ENCODE results near the gene MACROH2A2. TPM values are rescaled to one million over a fixed set of nuclear protein-coding genes. Genes with fewer than 3 reads are reported as not detected.

Gene MACROH2A2
- total RNA-seq, 1 experiment from 2014 or later = 3.0 TPM

DNA sequence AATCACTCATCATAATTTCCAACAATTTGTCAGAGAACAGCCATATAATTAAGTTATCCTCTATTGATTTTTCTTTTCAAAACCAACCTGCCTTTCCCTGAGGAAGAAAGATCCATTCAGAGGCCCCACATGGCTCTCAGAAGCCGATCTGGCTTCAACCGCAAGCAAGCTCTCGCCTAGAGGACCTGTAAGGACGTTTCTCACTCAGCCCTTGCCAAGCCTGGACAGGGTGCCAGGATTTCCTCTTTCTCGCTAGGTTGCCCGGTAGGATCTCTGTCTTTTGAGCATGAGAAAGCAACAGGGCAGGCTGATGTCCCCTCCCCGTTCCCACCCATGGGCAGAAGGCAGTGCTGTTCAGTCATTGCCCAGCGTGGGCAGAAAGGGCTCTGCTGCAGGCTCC, 67.0 kb downstream of the MACROH2A2 start:
- in situ Hi-C loops (cut with HindIII; ENCODE audit: low pct_unique_long_range_greater_than_20kb, low sequenced_read_pairs) = no loop called here
- Histone ChIP-seq H3K9me3 (ENCODE audit: control insufficient read depth, insufficient read depth, low read depth, low read length) (no peaks in the 10 kb centered on the region), H3K4me3 (ENCODE audit: low read depth in 2 of 2, low read length in 2 of 2) (no peak overlapping the region), H3K27ac (ENCODE audit: low read length) (no peak overlapping the region), H3K4me1 (ENCODE audit: control insufficient read depth, insufficient read depth, low read length) (no peaks in the 10 kb centered on the region), H3K36me3 (ENCODE audit: control insufficient read depth, insufficient read depth, low read length) (no peaks in the 10 kb centered on the region), H3K27me3 (ENCODE audit: control insufficient read depth, insufficient read depth, low read length) (no peaks in the 10 kb centered on the region)
- ChIA-PET POLR2A (no interaction called here), CTCF (no interaction called here)
- DNase-seq (ENCODE audit: low read depth, low spot score) = no peak
- ATAC-seq = no peak
- BruUV-seq (replicated peaks) = no TSS peak
- TF ChIP-seq POLR2AphosphoS5 (IDR thresholded peaks at IDR 0.05; ENCODE audit: low read depth, low read length) = no peak
- intact Hi-C loops (cut with micrococcal nuclease; ENCODE audit: unreplicated experiment) = no loop called here

DNA sequence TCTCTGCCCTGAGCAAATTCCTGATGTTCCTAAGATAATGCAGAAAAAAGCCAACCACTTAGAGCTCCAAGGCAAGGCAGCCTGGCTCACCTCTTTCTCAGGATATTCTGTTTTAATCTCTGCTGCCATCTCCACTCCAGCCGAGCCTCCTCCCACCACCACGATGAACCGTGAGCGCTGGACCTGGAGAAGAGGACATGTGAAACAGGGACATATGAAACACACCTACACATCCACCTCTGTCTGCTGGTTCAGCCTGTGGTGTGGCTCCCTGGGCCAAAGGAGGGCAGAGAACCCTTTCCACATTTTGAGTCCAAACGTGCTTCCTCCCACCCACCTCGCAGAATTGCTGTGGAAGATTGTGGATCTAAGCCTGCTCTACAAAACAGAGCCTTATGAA, 67.8 kb downstream of the MACROH2A2 start:
- intact Hi-C loops (cut with micrococcal nuclease; ENCODE audit: unreplicated experiment) (no loop called here), in situ Hi-C loops (cut with HindIII; ENCODE audit: low pct_unique_long_range_greater_than_20kb, low sequenced_read_pairs) (no loop called here)
- no peaks in the 10 kb centered on the region for H3K27me3 ChIP-seq (ENCODE audit: control insufficient read depth, insufficient read depth, low read length)
- no peak overlapping the region for H3K4me3 ChIP-seq (ENCODE audit: low read depth in 2 of 2, low read length in 2 of 2)
- CTCF ChIA-PET = interaction anchor here (0.6 to 0.7 kb wide), 2 partner anchors 9 to 254 kb away, joined by 5 to 15 read pairs; no protein-coding TSS in a partner anchor
- H3K9me3 ChIP-seq (ENCODE audit: control insufficient read depth, insufficient read depth, low read depth, low read length) = no peaks in the 10 kb centered on the region
- BruUV-seq (replicated peaks) = no TSS peak
- H3K27ac ChIP-seq (ENCODE audit: low read length) = no peak overlapping the region
- H3K36me3 ChIP-seq (ENCODE audit: control insufficient read depth, insufficient read depth, low read length) = no peaks in the 10 kb centered on the region
- TF ChIP-seq, protein P1, sequence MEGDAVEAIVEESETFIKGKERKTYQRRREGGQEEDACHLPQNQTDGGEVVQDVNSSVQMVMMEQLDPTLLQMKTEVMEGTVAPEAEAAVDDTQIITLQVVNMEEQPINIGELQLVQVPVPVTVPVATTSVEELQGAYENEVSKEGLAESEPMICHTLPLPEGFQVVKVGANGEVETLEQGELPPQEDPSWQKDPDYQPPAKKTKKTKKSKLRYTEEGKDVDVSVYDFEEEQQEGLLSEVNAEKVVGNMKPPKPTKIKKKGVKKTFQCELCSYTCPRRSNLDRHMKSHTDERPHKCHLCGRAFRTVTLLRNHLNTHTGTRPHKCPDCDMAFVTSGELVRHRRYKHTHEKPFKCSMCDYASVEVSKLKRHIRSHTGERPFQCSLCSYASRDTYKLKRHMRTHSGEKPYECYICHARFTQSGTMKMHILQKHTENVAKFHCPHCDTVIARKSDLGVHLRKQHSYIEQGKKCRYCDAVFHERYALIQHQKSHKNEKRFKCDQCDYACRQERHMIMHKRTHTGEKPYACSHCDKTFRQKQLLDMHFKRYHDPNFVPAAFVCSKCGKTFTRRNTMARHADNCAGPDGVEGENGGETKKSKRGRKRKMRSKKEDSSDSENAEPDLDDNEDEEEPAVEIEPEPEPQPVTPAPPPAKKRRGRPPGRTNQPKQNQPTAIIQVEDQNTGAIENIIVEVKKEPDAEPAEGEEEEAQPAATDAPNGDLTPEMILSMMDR (IDR thresholded peaks at IDR 0.05) = no peak
- TF ChIP-seq POLR2AphosphoS5 (IDR thresholded peaks at IDR 0.05; ENCODE audit: low read depth, low read length) (no peak), TCF7L2 (IDR thresholded peaks at IDR 0.05; ENCODE audit: low read depth, low read length) (no peak), SIN3A (IDR thresholded peaks at IDR 0.05; ENCODE audit: borderline replicate concordance, insufficient read depth, low read depth, low read length) (no peak)
- TF ChIP-seq, protein P2, sequence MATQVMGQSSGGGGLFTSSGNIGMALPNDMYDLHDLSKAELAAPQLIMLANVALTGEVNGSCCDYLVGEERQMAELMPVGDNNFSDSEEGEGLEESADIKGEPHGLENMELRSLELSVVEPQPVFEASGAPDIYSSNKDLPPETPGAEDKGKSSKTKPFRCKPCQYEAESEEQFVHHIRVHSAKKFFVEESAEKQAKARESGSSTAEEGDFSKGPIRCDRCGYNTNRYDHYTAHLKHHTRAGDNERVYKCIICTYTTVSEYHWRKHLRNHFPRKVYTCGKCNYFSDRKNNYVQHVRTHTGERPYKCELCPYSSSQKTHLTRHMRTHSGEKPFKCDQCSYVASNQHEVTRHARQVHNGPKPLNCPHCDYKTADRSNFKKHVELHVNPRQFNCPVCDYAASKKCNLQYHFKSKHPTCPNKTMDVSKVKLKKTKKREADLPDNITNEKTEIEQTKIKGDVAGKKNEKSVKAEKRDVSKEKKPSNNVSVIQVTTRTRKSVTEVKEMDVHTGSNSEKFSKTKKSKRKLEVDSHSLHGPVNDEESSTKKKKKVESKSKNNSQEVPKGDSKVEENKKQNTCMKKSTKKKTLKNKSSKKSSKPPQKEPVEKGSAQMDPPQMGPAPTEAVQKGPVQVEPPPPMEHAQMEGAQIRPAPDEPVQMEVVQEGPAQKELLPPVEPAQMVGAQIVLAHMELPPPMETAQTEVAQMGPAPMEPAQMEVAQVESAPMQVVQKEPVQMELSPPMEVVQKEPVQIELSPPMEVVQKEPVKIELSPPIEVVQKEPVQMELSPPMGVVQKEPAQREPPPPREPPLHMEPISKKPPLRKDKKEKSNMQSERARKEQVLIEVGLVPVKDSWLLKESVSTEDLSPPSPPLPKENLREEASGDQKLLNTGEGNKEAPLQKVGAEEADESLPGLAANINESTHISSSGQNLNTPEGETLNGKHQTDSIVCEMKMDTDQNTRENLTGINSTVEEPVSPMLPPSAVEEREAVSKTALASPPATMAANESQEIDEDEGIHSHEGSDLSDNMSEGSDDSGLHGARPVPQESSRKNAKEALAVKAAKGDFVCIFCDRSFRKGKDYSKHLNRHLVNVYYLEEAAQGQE (IDR thresholded peaks at IDR 0.05; ENCODE audit: insufficient read depth in 1 of 2, low read depth in 2 of 2, low read length in 1 of 2) = no peak
- ATAC-seq = no peak
- no peaks in the 10 kb centered on the region for H3K4me1 ChIP-seq (ENCODE audit: control insufficient read depth, insufficient read depth, low read length)
- POLR2A ChIA-PET = no interaction called here
- no peak for DNase-seq (ENCODE audit: low read depth, low spot score)

DNA sequence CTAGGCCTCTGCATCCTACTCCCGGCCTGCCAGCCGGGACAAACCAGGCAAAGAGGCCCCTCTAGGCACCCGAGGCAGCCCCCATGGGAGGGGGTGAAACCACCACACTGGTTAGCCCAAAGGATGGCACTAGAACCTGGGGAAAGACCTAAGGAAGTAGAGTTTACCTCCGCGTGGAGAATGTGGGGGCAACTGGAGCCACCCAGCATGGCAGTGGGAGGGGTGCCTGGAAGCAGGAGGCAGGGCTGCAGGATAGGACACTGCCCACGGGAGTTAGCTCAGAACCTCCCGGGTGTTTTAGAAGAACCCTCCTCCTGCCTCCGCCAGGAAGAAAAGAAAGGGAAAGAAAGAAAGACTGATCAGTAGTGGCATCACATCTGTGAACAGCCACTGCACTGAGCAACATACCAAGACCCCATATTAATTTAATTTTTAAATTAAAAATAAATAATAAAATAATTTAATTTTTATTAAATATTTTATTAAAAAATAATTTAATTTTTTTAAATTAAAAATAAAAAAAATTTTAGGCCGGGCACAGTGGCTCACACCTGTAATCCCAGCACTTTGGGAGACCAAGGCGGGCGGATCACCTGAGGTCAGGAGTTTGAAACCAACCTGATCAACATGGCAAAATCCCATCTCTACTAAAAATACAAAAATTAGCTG, 68.8 kb downstream of the MACROH2A2 start:
- Histone ChIP-seq H3K36me3 (ENCODE audit: control insufficient read depth, insufficient read depth, low read length) (no peaks in the 10 kb centered on the region), H3K4me3 (ENCODE audit: low read depth in 2 of 2, low read length in 2 of 2) (no peak overlapping the region), H3K27ac (ENCODE audit: low read length) (no peak overlapping the region), H3K4me1 (ENCODE audit: control insufficient read depth, insufficient read depth, low read length) (no peaks in the 10 kb centered on the region), H3K9me3 (ENCODE audit: control insufficient read depth, insufficient read depth, low read depth, low read length) (no peaks in the 10 kb centered on the region), H3K27me3 (ENCODE audit: control insufficient read depth, insufficient read depth, low read length) (no peaks in the 10 kb centered on the region)
- DNase-seq (ENCODE audit: low read depth, low spot score) (no peak), ATAC-seq (no peak)
- TF ChIP-seq TCF7L2 (IDR thresholded peaks at IDR 0.05; ENCODE audit: low read depth, low read length) (no peak), POLR2AphosphoS5 (IDR thresholded peaks at IDR 0.05; ENCODE audit: low read depth, low read length) (no peak), SIN3A (IDR thresholded peaks at IDR 0.05; ENCODE audit: borderline replicate concordance, insufficient read depth, low read depth, low read length) (no peak)
- TF ChIP-seq, protein P1 (IDR thresholded peaks at IDR 0.05) = no peak
- TF ChIP-seq, protein P2 (IDR thresholded peaks at IDR 0.05; ENCODE audit: insufficient read depth in 1 of 2, low read depth in 2 of 2, low read length in 1 of 2) = no peak
- ChIA-PET POLR2A (interaction anchor here (0.6 kb wide), 1 partner anchor 137 kb away, joined by 8 read pairs; no protein-coding TSS in a partner anchor), CTCF (interaction anchor here (0.7 kb wide), 1 partner anchor 8 kb away, joined by 15 read pairs; no protein-coding TSS in a partner anchor)
- in situ Hi-C loops (cut with HindIII; ENCODE audit: low pct_unique_long_range_greater_than_20kb, low sequenced_read_pairs) (no loop called here), intact Hi-C loops (cut with micrococcal nuclease; ENCODE audit: unreplicated experiment) (no loop called here)
- BruUV-seq (replicated peaks) = no TSS peak
